Thymus (tissue), 11 donors: Measurements from ENCODE around the gene SHISA6. TPM values are rescaled to one million over a fixed set of nuclear protein-coding genes. Genes with fewer than 3 reads are reported as not detected.

Experiments used
- DNase-seq, 9 donors: peaks; one replicate each; pipeline ENCODE4 v3.0.0-alpha.2; 2013; ENCODE audit warnings: low spot score in 9 of 9, low read depth in 6 of 9, missing footprints in 1 of 9
- H3K27ac ChIP-seq, 2 donors: one replicate each; pipeline ENCODE4 v1.5.1; 2013; ENCODE audit warnings: control low read depth in 1 of 2, low read depth in 1 of 2, low read length in 1 of 2, mild to moderate bottlenecking in 1 of 2, moderate library complexity in 1 of 2
- H3K27me3 ChIP-seq, 2 donors: one replicate each; pipeline ENCODE4 v1.5.1; 2013; ENCODE audit warnings: low read length in 1 of 2; ENCODE audit not compliant: control insufficient read depth in 2 of 2, insufficient read depth in 1 of 2
- H3K36me3 ChIP-seq, 2 donors: one replicate each; pipeline ENCODE4 v1.5.1; 2013; ENCODE audit warnings: low read length in 1 of 2, mild to moderate bottlenecking in 1 of 2, moderate library complexity in 1 of 2; ENCODE audit not compliant: control insufficient read depth in 2 of 2, insufficient read depth in 2 of 2
- H3K4me1 ChIP-seq, 2 donors: one replicate each; pipeline ENCODE4 v1.5.1; 2013; ENCODE audit warnings: low read length in 2 of 2; ENCODE audit not compliant: control insufficient read depth in 2 of 2, insufficient read depth in 2 of 2
- H3K4me3 ChIP-seq, 2 donors: one replicate each; pipeline ENCODE4 v1.5.1; 2013; ENCODE audit warnings: low read length in 2 of 2, control low read depth in 1 of 2, mild to moderate bottlenecking in 1 of 2
- H3K9me3 ChIP-seq, 2 donors: one replicate each; pipeline ENCODE4 v1.5.1; 2013; ENCODE audit warnings: low read length in 1 of 2, mild to moderate bottlenecking in 1 of 2; ENCODE audit not compliant: control insufficient read depth in 2 of 2, insufficient read depth in 1 of 2
- WGBS: extraction: QIAGEN DNeasy Blood & Tissue Kit; methylation state at CpG from one replicate; pipeline ENCODE4 v1.1.7; 2013; 5-methylcytosine and 5-hydroxymethylcytosine counted together
- polyA plus RNA-seq: library from polyadenylated mRNA; stranded (reverse); fragments of 200-250 nt; gene quantifications from one replicate; pipeline ENCODE4 v1.2.3, GENCODE V29; 2013
- total RNA-seq: library from RNA; stranded (reverse); fragments of 120-200 nt; gene quantifications from one replicate; pipeline ENCODE4 v1.2.4, GENCODE V29; 2013
- donor health status: healthy.

SHISA6 gene
- total and polyA plus RNA-seq, 2 donors, result 0.02 to 0.09 TPM

DNA sequence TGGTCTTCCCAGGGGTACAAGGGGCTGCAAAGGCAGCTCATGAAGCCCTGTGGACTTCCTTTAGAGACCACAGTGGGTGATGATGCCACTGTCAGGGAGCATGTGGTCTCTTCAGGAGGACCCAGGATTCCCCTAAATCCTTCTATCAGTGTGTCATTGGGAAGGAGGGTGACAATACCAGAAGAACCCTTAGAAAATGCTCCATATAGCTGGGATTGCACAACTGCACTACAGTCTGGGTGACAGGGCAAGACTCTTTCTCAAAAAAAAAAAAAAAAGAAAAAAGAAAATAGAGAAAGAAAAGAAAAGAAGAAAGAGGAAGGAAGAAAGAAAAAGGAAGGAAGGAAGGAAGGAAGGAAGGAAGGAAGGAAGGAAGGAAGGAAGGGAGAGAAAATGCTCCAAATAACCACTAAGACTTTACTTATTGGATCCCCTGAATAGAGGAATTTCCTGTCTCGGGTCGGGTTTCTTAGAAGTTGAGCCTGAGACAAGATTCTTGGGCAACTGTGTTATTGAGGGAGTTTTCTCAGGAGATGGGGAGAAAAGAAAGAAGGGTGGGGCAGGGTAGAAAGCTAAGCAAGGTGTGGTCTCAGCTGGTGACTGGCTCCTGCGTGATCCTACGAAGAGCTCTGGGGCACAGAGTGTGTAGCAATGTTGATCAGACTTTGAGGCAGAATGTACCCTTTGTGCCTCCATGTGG lies 274.1 kb downstream of the SHISA6 start:
- no peaks in the 10 kb centered on the region for H3K4me1 ChIP-seq
- H3K4me3 ChIP-seq, result no peak overlapping the region
- H3K36me3 ChIP-seq, result no peaks in the 10 kb centered on the region
- WGBS, result 87% methylated on average over 4 of the region's 4 CpGs
- no peaks in the 10 kb centered on the region for H3K9me3 ChIP-seq
- no peaks in the 10 kb centered on the region for H3K27me3 ChIP-seq
- H3K27ac ChIP-seq, result no peak overlapping the region
- DNase-seq, result no peak

DNA sequence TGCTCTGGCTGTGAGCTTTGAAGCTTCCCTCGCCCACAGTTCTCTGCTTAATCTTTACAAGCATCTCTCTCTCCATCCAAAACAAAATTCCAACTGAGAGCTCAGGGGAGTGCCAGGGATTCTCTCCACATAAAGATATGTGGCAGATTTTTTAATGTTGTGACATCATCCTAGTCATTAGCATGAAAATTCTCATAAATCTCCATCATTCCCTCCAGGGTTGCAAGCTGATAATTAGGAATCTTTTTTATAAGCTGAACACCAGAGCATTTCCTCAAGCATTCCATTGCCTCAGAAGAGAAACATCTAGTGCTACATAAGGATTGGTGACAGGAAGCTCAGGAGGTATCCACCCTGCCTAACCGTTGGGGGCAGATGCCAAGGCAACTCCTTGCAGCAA lies 274.9 kb downstream of the SHISA6 start:
- Histone ChIP-seq H3K36me3 (no peaks in the 10 kb centered on the region), H3K4me3 (no peak overlapping the region), H3K27me3 (no peaks in the 10 kb centered on the region), H3K27ac (no peak overlapping the region), H3K9me3 (no peaks in the 10 kb centered on the region), H3K4me1 (no peaks in the 10 kb centered on the region)
- WGBS, result 61% methylated on average over 2 of the region's 2 CpGs
- DNase-seq, result no peak

DNA sequence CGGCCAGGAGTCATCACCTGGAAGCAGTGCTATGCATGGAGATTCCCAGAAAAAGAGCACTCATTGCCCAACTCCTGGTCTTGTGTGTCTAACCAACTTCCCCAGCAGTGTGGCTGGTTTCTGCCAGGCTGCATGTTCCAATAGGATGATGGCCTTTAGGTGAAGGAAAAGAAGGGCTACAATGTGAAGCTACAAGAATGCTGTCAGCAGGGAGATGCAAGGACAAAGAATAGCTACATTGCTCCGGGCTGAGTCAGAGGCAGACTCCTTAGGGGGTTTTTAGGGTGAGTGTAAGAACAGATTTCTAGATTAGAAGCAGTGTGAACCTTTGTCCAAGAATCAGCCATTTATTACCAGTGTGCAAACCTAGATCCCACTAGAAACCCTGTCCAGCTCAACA lies 294.2 kb downstream of the SHISA6 start:
- 86% methylated on average over 2 of the region's 2 CpGs for WGBS
- DNase-seq, result no peak
- no peaks in the 10 kb centered on the region for H3K36me3 ChIP-seq
- H3K27ac ChIP-seq, result no peak overlapping the region
- peaks cover 0 to 5% of the 10 kb centered on the region in 2 donors for H3K9me3 ChIP-seq
- H3K4me1 ChIP-seq, result no peaks in the 10 kb centered on the region
- no peak overlapping the region for H3K4me3 ChIP-seq
- no peaks in the 10 kb centered on the region for H3K27me3 ChIP-seq

DNA sequence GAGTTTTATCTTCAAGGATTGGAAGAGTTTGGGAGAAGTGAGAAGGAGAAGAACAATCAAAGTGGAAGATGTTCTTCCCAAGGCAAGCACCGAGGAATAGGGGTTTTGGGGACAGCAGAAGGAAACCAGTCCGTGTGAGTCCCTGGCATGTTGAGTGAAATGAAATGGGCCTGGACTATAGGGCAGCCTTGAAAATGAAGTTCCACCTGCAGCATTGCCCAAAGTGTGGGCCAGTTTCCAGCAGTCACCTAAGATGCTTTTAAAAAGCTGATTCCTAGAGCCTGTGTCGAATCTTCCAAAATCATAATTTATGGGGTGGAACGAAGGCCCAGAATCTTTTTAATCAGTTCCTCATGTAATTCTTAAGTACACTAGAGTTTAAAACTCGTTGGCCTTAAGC lies 297.4 kb downstream of the SHISA6 start:
- WGBS, result 86% methylated on average over 5 of the region's 5 CpGs
- Histone ChIP-seq H3K4me1 (no peaks in the 10 kb centered on the region), H3K27me3 (no peaks in the 10 kb centered on the region), H3K27ac (no peak overlapping the region), H3K9me3 (peaks cover 0 to 5% of the 10 kb centered on the region in 2 donors), H3K4me3 (no peak overlapping the region), H3K36me3 (no peaks in the 10 kb centered on the region)
- no peak for DNase-seq

DNA sequence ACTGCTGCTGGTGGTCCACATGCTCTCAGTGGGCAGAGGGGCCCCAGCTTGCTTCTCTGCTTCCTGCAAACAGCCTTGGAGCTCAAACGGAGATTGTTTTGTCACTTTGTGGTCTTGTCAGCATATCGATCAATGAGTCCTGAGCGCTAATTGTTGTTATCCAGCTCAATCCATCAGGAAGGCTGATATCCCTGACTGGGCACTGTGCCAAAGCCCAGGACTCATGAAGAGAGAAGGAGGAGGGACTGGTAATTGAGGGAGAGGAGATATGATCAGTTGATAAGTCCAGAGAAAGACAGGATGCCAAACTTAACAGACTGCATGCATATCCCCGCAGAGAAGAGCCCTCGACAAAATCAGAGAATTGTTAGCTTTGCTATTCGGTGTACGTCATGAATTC lies 298.6 kb downstream of the SHISA6 start:
- H3K27ac ChIP-seq, result no peak overlapping the region
- H3K27me3 ChIP-seq, result no peaks in the 10 kb centered on the region
- H3K36me3 ChIP-seq, result no peaks in the 10 kb centered on the region
- WGBS, result 82% methylated on average over 7 of the region's 7 CpGs
- no peak overlapping the region for H3K4me3 ChIP-seq
- H3K4me1 ChIP-seq, result no peaks in the 10 kb centered on the region
- no peak for DNase-seq
- peaks cover 0 to 5% of the 10 kb centered on the region in 2 donors for H3K9me3 ChIP-seq

DNA sequence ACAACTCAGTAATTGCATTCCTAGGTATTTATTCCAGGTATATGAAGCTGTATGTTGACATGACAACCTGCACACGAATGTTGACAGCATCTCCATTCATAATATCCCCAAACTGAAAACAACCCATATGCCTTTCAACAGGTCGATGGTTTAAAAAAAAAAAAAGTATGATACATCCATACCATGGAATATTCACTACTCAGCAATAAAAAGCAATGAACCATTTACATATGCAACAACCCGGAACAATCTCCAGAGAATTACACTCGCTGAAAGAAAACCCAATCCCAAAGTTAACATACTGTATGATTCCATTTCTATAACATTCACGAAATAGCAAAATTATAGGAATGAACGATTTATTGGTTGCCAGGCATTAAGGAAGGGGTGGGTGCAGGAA lies 304.0 kb downstream of the SHISA6 start:
- no peak overlapping the region for H3K4me3 ChIP-seq
- H3K9me3 ChIP-seq, result no peaks in the 10 kb centered on the region
- 90% methylated on average over 6 of the region's 6 CpGs for WGBS
- no peak for DNase-seq
- H3K27me3 ChIP-seq, result no peaks in the 10 kb centered on the region
- no peak overlapping the region for H3K27ac ChIP-seq
- H3K4me1 ChIP-seq, result no peaks in the 10 kb centered on the region
- no peaks in the 10 kb centered on the region for H3K36me3 ChIP-seq

DNA sequence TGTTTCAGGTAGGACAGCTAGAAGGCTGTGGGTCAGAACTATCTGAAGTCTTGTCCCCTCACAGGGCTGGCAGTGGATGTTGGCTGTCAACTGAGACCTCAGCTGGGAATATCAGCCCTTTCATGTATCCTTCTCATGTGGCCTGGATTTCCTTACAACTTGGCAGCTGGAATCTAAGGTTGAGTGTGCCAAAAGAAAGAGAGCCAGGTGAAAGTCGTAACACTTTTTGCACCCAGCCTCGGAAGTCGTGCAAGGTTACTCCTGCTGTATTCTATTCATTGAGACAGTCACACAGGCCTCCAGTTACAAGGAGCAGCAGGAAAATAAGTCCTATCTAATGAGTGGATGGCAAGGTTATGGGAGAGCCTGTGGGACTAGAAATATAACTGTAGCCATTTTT lies 304.7 kb downstream of the SHISA6 start:
- 95% methylated on average over 3 of the region's 3 CpGs for WGBS
- no peaks in the 10 kb centered on the region for H3K27me3 ChIP-seq
- no peaks in the 10 kb centered on the region for H3K36me3 ChIP-seq
- H3K4me1 ChIP-seq, result no peaks in the 10 kb centered on the region
- no peak overlapping the region for H3K4me3 ChIP-seq
- no peak for DNase-seq
- no peaks in the 10 kb centered on the region for H3K9me3 ChIP-seq
- no peak overlapping the region for H3K27ac ChIP-seq

DNA sequence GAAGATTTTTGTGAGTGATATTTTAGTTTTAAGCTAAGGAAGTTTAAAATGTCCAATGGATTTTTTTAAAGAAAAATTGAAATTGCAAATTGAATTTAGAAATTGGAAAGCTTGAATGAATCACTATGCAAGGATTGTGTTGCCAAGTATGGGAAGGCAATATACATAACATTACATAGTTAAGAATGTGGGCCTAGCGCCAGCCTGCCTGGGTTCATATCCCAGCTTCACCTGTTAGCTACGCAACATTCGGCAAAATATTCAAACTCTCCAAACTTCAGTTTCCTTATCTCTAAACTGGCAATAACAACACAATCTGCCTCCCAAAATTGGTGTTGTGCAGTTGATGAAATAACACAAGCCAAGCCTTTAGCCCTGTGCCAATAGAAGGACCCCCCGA lies 306.8 kb downstream of the SHISA6 start:
- H3K27me3 ChIP-seq, result no peaks in the 10 kb centered on the region
- no peaks in the 10 kb centered on the region for H3K36me3 ChIP-seq

DNA sequence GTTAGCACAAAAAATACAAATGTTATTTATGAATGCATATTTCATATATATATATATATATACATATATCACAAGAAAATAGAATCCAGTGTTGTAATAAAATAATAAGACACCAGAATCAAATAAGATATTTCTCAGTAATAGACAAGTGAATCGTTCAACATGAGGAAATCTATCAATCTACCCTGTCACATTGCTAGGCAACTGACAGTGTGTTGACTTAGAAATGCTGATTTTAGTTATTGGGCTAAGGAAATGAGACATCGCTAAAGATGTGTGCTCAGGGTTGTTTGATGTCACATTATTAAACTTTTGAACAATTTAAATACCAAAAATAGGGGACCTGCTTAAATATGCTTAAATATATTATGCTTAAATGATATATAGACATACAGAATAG lies 307.4 kb downstream of the SHISA6 start:
- WGBS, result 90% methylated on average over 2 of the region's 2 CpGs
- DNase-seq, result no peak
- no peak overlapping the region for H3K4me3 ChIP-seq
- no peaks in the 10 kb centered on the region for H3K4me1 ChIP-seq
- no peaks in the 10 kb centered on the region for H3K27me3 ChIP-seq
- no peak overlapping the region for H3K27ac ChIP-seq
- H3K9me3 ChIP-seq, result no peaks in the 10 kb centered on the region
- H3K36me3 ChIP-seq, result no peaks in the 10 kb centered on the region

More for the DNA sequence above, 306.8 kb downstream of the SHISA6 start:
- Histone ChIP-seq H3K27ac (no peak overlapping the region), H3K9me3 (no peaks in the 10 kb centered on the region), H3K4me3 (no peak overlapping the region), H3K4me1 (no peaks in the 10 kb centered on the region)
- WGBS, result 98% methylated on average over 4 of the region's 4 CpGs
- DNase-seq, result no peak
